NCI-H524 (cell line): ENCODE results near the gene OR9G1.
"Not testable (repeated sequence)": the region's sequence is repeated elsewhere in the genome, so short reads cannot be mapped to it uniquely, and the experiment has no call there.

ENCODE experiments used
- DNase-seq, 2 experiments: peaks; one replicate each; lab custom pipeline; 2025; lab: John Stamatoyannopoulos, UW

Gene OR9G1

DNA sequence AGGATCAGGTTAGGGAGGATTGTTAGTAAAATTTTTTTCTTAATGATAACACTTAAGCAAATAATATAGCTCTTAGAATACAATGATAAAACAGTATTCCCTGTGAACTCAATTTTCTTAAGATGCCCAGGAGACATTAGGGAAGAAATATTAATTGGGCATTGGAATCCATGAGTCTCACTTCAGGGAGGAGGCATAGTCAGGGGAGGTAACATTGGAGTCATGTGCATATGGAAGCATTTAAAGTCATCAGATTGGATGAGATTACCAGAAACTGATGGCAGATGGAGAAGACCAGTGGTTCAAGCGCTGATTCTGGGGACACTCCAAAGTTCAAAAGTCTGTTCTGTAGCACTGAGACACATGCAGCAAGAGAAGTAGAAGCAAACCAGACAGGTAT, at the start of gene OR9G1:
Gene OR9G1, plus strand, starts transcription at position 301 of the 400 bp plus-strand sequence. CDS start 1,293 bp downstream, outside the sequence.
- no peak for DNase-seq

- DNase-seq, result no peak
Measured at GRCh38 chr11:56659755-56660154, 39.1 kb upstream of the OR9G1 start.

- no peak for DNase-seq
Measured at GRCh38 chr11:56663386-56663785, 35.5 kb upstream of the OR9G1 start, which contains the start of gene OR5AR1. Gene OR5AR1, plus strand, starts transcription at chr11:56663686. Its CDS starts 0 bp downstream, at chr11:56663686.

- DNase-seq, result no peak
Measured at GRCh38 chr11:56670984-56671383, 27.9 kb upstream of the OR9G1 start.

DNA sequence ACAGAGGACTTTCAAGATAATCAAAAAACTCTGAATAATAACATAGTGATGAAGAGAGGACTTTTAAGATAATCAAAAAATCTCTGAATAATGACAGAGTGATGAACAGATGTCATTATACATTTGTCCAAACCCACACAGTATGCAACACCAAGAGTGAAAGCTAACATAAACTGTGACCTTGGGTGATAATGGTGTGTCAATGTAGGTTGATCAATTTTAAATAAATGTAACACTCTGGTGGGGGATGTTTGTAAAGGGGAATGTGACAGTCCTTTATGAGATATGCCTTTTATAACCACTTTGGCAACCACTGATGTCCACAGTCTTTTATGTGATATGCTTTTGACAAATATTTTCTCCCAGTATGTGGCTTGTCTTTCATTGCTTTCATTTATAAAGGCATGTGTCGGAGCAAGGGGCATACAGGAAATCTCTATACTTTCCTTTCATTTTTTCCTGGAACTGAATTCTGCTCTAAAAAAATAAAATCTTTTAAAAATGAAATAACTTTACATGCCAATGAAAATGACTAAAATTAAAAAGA, 10.3 kb upstream of the OR9G1 start:
- no peak for DNase-seq

- DNase-seq, result not testable (repeated sequence)
Measured at GRCh38 chr11:56691179-56691578, 7.7 kb upstream of the OR9G1 start.

- no peak for DNase-seq
Measured at GRCh38 chr11:56693428-56693827, 5.5 kb upstream of the OR9G1 start.

- DNase-seq, result no peak
Measured at GRCh38 chr11:56700242-56700913, 1.5 kb downstream of the OR9G1 start.

GRCh38 chr11:56700914-56701485, 2.1 kb downstream of the OR9G1 start:
- DNase-seq, result no peak

DNA sequence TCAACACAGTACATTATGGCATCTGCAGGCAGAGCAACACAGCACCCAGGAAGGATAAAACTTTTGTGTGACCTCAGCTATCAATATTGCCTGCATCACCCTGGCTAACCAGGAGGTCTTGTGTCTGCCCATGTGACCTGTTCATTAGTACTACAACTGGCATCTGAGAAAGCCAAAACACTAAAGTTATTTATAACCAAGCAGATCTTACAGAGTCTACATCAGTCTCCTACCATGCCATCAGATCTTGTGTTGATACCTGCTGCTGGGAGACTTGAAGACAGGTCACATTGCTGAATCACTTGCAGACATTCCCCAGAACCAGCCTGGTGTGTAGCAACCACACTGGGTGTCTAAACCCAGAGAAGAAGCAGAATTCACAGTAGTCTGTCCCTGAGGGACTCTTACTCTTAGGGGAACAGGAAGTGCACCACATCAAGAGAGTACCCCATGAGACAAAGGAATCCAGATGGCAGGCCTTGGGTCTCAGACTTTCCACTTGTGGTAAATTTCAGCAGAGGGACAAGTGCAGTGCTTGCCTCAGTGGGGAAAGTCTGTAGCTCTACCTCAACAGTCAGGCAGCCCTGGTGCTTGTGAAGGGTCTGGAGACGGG, 7.0 kb downstream of the OR9G1 start:
- DNase-seq, result no peak

DNA sequence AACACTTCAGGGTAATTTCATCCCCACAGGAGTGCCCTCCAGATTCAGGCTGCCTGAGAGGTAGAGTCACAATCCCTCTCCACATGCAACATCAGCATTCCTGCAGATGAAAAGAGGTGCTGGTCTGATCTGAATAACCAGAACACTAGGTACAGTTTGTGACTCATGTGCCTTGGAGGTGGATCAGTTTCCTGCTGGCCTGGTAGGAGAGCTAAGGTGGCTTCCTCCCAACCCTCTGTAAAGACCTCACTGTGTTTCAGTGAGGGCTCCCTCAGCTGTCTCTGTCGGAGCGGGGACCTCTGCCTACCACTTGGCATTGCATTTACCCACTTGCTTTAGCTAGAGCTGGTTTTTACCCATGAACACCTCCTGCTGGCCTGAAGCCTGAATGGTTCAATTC, 7.6 kb downstream of the OR9G1 start:
- no peak for DNase-seq

- no peak for DNase-seq
Measured at GRCh38 chr11:56714206-56714605, 15.3 kb downstream of the OR9G1 start.

- no peak for DNase-seq
Measured at GRCh38 chr11:56716379-56716854, 17.5 kb downstream of the OR9G1 start.

GRCh38 chr11:56720513-56720912, 21.6 kb downstream of the OR9G1 start:
- DNase-seq, result no peak

DNA sequence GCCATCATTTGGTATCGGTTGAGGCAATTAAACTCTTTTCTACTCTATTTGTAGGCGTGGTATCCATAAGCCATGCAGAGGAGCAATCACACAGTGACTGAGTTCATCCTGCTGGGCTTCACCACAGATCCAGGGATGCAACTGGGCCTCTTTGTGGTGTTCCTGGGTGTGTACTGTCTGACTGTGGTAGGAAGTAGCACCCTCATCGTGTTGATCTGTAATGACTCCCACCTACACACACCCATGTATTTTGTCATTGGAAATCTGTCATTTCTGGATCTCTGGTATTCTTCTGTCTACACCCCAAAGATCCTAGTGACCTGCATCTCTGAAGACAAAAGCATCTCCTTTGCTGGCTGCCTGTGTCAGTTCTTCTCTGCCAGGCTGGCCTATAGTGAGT, 41.2 kb downstream of the OR9G1 start:
- no peak for DNase-seq

DNA sequence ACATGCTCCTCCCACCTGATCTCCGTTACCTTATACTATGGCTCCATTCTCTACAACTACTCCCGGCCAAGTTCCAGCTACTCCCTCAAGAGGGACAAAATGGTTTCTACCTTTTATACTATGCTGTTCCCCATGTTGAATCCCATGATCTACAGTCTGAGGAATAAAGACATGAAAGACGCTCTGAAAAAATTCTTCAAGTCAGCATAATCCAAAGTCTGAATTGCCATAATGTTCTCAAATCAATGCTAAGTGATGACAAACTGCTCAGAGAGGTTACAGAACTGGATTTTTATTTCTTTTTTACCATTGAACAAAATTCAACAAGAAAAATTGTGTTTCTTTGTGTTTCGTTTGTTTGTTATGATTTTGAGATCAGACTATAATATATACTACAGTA, 42.0 kb downstream of the OR9G1 start:
- no peak for DNase-seq

- DNase-seq, result no peak
Measured at GRCh38 chr11:56748597-56748996, 49.7 kb downstream of the OR9G1 start, which contains the start of gene OR9G4. Gene OR9G4, minus strand, starts transcription at chr11:56748697. Its CDS starts 4,931 bp downstream, at chr11:56743766.

DNA sequence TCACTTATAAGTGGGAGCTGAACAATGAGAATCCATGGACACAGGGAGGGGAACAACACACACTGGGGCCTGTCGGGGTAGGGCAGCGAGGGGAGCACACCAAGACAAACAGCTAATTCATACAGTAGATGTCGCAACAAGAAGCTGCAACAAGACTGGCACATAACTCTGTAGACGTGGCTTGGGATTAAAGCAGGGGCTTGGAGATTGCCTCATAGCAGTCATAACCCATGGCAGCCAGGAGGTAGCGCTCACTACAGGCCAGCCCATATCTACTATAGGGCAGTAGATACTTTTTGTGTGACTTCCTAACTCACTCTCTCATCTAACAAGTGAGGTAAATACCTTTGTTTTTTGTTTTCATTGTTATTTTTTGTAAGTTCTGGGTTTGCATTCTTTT, 51.3 kb downstream of the OR9G1 start:
- no peak for DNase-seq

- DNase-seq, result no peak
Measured at GRCh38 chr11:56751480-56751879, 52.6 kb downstream of the OR9G1 start.
